Adrenal gland (tissue), 12 donors: Measurements from ENCODE around the gene CD248. TPM values are rescaled to one million over a fixed set of nuclear protein-coding genes. Genes with fewer than 3 reads are reported as not detected.
A peak's percentile ranks its signal among the peaks of the same experiment; 100 is the strongest.

Experiments used
- DNase-seq, 7 donors: peaks; one replicate each; pipeline ENCODE4 v3.0.0-alpha.2; 2019 to 2020
- H3K27ac ChIP-seq, 5 donors: fragments of 200-600 bp; sonication (generic) in 4 of 5; 1 replicate in 3 of 5; 2 replicates in 2 of 5; pipeline versions ENCODE4 v1.5.1 to v1.8.0; 2016 to 2020; ENCODE audit warnings: mild to moderate bottlenecking in 1 of 5
- H3K27me3 ChIP-seq: fragments of 200-600 bp; 2 replicates; pipeline ENCODE4 v1.8.0; 2021
- H3K36me3 ChIP-seq, 2 donors: fragments of 200-600 bp; replicated peaks in 1 of 2; 1 replicate in 1 of 2; 2 replicates in 1 of 2; pipeline versions ENCODE4 v1.5.1 to v1.8.0; 2018 to 2022
- H3K4me1 ChIP-seq, 2 donors: fragments of 200-600 bp; replicated peaks in 1 of 2; 1 replicate in 1 of 2; 2 replicates in 1 of 2; pipeline versions ENCODE4 v1.5.1 to v1.8.0; 2018 to 2021
- H3K4me3 ChIP-seq, 4 donors: fragments of 200-600 bp; sonication (generic) in 3 of 4; one replicate each; pipeline ENCODE4 v1.5.1; 2016 to 2018
- H3K9me3 ChIP-seq, 3 donors: fragments of 200-600 bp; sonication (generic) in 1 of 3; replicated peaks in 1 of 3; 1 replicate in 2 of 3; 2 replicates in 1 of 3; pipeline versions ENCODE4 v1.5.1 to v1.8.0; 2016 to 2021
- CTCF ChIP-seq, 6 experiments: fragments of 450-650 bp in 4 of 6; fragments of 200-600 bp in 2 of 6; sonication (generic) in 1 of 6; IDR thresholded peaks; 1 replicate in 5 of 6; 2 replicates in 1 of 6; pipeline versions ENCODE4 v1.5.1 to v1.8.0; 2016 to 2021; ENCODE audit warnings: antibody characterized with exemption in 6 of 6, mild to moderate bottlenecking in 2 of 6, moderate library complexity in 1 of 6
- POLR2A ChIP-seq, 2 donors: fragments of 450-650 bp; IDR thresholded peaks; one replicate each; pipeline ENCODE4 v1.6.1; 2017; ENCODE audit warnings: antibody characterized with exemption in 2 of 2, mild to moderate bottlenecking in 2 of 2, moderate library complexity in 1 of 2
- WGBS, 4 donors: extraction: QIAGEN DNeasy Blood & Tissue Kit in 2 of 4; methylation state at CpG; one replicate each; pipeline versions ENCODE4 v1.1.5 to v1.1.7; 2013 to 2017; 5-methylcytosine and 5-hydroxymethylcytosine counted together
- intact Hi-C, 2 donors: fragments of 100-400 bp; cut with DNase I; formaldehyde crosslinking; loops; one replicate each; pipeline versions ENCODE4 v1.14.1 to v1.15.0; 2022 to 2023
- polyA plus RNA-seq, 3 donors: library from polyadenylated mRNA; stranded (reverse); fragments of 200-250 nt in 2 of 3; fragments of 350-450 nt in 1 of 3; fragmentation: Illumina TruSeq in 1 of 3; extraction: RNeasy Lipid Tissue Mini Kit (QIAGEN cat#74804) in 1 of 3; gene quantifications; one replicate each; pipeline ENCODE4 v1.2.3, GENCODE V29; 2013 to 2014
- total RNA-seq, 9 donors: library from RNA; depleted of rRNA in 4 of 9; stranded (reverse); fragments of >200 nt in 4 of 9; fragments of 120-200 nt in 1 of 9; fragmentation: NEBNext Ultra II Directional in 1 of 9; extraction: Animal tissue kit (Norgen Biotek cat#: 25700) in 1 of 9; gene quantifications; one replicate each; pipeline versions ENCODE4 v1.1.0 to v1.2.4, GENCODE V29; 2013 to 2023
- donor health status: healthy with polysubstance abuse.
- donor health status: Bipolar disorder and iron deficiency.
- donor health status: DM: yes; HTN: yes; CAD: no.
- donor health status: DM: no; HTN: no; CAD: no.
- donor health status: DM: no; HTN: no; CAD: no.
- donor health status: DM: yes; HTN: yes; CAD: no.

CD248 gene
- total and polyA plus RNA-seq, 12 donors = 3.8 to 28.0 (median 15.8) TPM

GRCh38 chr11:66287211-66287888 is 29.5 kb downstream of the CD248 start:
- no peak for DNase-seq
- H3K27ac ChIP-seq = peak overlapping the region in 2 of 5 donors; percentile 13 to 90
- TF ChIP-seq CTCF (IDR thresholded peaks at IDR 0.05) (no peak), POLR2A (IDR thresholded peaks at IDR 0.05) (no peak)
- 63 to 67% (median 64%) methylated on average over 6 to 10 of the region's 10 CpGs for WGBS, 4 donors
- peak overlapping the region in 1 of 4 donors; percentile 73 for H3K4me3 ChIP-seq
- H3K27me3 ChIP-seq = peaks cover 5% of the 10 kb centered on the region
- peaks cover 12 to 40% of the 10 kb centered on the region in 2 donors for H3K4me1 ChIP-seq
- intact Hi-C loops = loop anchor here in 1 of 2 donors (10.0 kb wide), 1 partner anchor 63 kb away; no protein-coding TSS in a partner anchor
- no peaks in the 10 kb centered on the region for H3K9me3 ChIP-seq
- H3K36me3 ChIP-seq = no peaks in the 10 kb centered on the region

- no peak overlapping the region for H3K27ac ChIP-seq
- H3K27me3 ChIP-seq = no peaks in the 10 kb centered on the region
- H3K4me1 ChIP-seq = peaks cover 12 to 35% of the 10 kb centered on the region in 2 donors
- H3K9me3 ChIP-seq = no peaks in the 10 kb centered on the region
- WGBS, 4 donors = 73 to 88% (median 81%) methylated on average over 4 to 5 of the region's 5 CpGs
- no peak for DNase-seq
- intact Hi-C loops = loop anchor here in 1 of 2 donors (10.0 kb wide), 1 partner anchor 62 kb away; no protein-coding TSS in a partner anchor
- TF ChIP-seq CTCF (IDR thresholded peaks at IDR 0.05) (no peak), POLR2A (IDR thresholded peaks at IDR 0.05) (no peak)
- no peak overlapping the region for H3K4me3 ChIP-seq
- no peaks in the 10 kb centered on the region for H3K36me3 ChIP-seq
These were observed 30.1 kb downstream of the CD248 start for GRCh38 chr11:66286699-66287098.

DNA sequence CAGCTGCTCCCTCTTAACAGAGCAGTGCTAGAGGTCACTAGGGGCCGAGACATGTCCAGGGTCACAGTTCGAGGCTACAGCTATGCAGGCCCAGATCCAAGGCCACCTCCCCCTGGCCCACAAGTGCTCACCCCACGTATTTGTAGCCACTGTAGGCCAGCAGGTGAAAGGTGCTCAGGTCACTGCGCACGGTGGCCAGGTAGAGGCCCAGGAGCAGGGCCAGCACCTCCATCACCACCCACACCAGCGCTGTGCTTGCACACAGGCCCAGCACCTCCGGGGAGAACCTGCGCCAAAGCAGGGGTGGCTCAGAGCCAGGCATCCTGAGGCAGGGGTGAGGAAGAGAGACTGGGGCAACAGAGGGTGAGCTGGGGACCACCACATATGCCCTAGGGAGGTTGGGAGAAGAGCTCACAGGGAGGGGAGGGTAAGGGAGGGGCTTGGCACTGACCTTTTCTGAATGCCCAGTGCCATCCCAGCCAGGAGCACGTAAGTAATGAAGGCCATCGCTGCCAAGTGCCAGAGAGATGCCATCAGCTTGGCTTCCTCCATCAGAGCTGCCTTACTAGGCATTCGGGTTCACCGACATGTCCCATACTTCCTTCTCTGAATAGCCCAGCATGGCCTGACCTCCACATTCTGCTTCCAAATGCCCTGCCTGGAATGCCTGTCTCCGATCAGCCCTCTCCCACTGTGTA is 31.4 kb downstream of the CD248 start:
- H3K27me3 ChIP-seq = no peaks in the 10 kb centered on the region
- no peaks in the 10 kb centered on the region for H3K36me3 ChIP-seq
- H3K9me3 ChIP-seq = no peaks in the 10 kb centered on the region
- no peak for TF ChIP-seq CTCF (IDR thresholded peaks at IDR 0.05)
- no peak for TF ChIP-seq POLR2A (IDR thresholded peaks at IDR 0.05)
- peak overlapping the region in 2 of 5 donors; percentile 5 to 33 for H3K27ac ChIP-seq
- DNase-seq = peak in 2 of 7 donors; percentile 26 to 38
- WGBS, 4 donors = 47 to 64% (median 56%) methylated on average over 8 to 13 of the region's 13 CpGs
- H3K4me1 ChIP-seq = peaks cover 12 to 35% of the 10 kb centered on the region in 2 donors
- H3K4me3 ChIP-seq = no peak overlapping the region
- intact Hi-C loops = loop anchor here in 1 of 2 donors (10.0 kb wide), 1 partner anchor 61 kb away; no protein-coding TSS in a partner anchor

GRCh38 chr11:66284526-66285078 is 32.2 kb downstream of the CD248 start:
- no peaks in the 10 kb centered on the region for H3K36me3 ChIP-seq
- H3K4me3 ChIP-seq = no peak overlapping the region
- intact Hi-C loops = loop anchor here (5.0 to 10.0 kb wide), 2 partner anchors 60 to 62 kb away; no protein-coding TSS in a partner anchor
- H3K27ac ChIP-seq = no peak overlapping the region
- DNase-seq = no peak
- 90 to 94% (median 92%) methylated on average over 15 to 16 of the region's 16 CpGs for WGBS, 4 donors
- no peaks in the 10 kb centered on the region for H3K9me3 ChIP-seq
- TF ChIP-seq CTCF (IDR thresholded peaks at IDR 0.05) (no peak), POLR2A (IDR thresholded peaks at IDR 0.05) (no peak)
- peaks cover 8 to 28% of the 10 kb centered on the region in 2 donors for H3K4me1 ChIP-seq
- no peaks in the 10 kb centered on the region for H3K27me3 ChIP-seq
